SK-N-SH (cell line): ENCODE measurements around the gene C14orf39. TPM values are rescaled to one million over a fixed set of nuclear protein-coding genes. Genes with fewer than 3 reads are reported as not detected.

Source experiments
- CTCF ChIA-PET: fragments of 300-600, 350-600 bp; formaldehyde crosslinking; extraction: SDS; loops from one replicate; lab custom pipeline; 2021; lab: Yijun Ruan, JAX
- POLR2A ChIA-PET: fragments of 350-600 bp; sonication (Branson Sonifier 250); formaldehyde crosslinking; extraction: SDS; loops from one replicate; lab custom pipeline; 2020; ENCODE audit warnings: antibody characterized with exemption, inconsistent platforms; lab: Yijun Ruan, JAX
- DNase-seq: peaks from one replicate; pipeline ENCODE4 v3.0.0; 2012
- H2AFZ ChIP-seq: fragments of 200-600 bp; sonication (generic); 2 replicates; pipeline ENCODE4 v1.8.1; 2016; ENCODE audit warnings: antibody characterized with exemption, mild to moderate bottlenecking, low read depth
- H3F3A ChIP-seq: fragments of 200-600 bp; sonication (generic); replicated peaks from 2 replicates; pipeline ENCODE3; 2016; ENCODE audit warnings: antibody characterized with exemption, mild to moderate bottlenecking; ENCODE audit not compliant: insufficient read depth
- H3K27ac ChIP-seq, 2 experiments: fragments of 200-500 bp in 1 of 2; fragments of 200-600 bp in 1 of 2; sonication (Bioruptor generic) in 1 of 2; sonication (generic), shearing (Covaris generic) in 1 of 2; 2 replicates each; pipeline versions ENCODE4 v1.5.1 to v1.6.1; 2014 to 2016; ENCODE audit warnings: low read depth in 2 of 2, inconsistent platforms in 1 of 2, low read length in 1 of 2, mild to moderate bottlenecking in 1 of 2, mixed read lengths in 1 of 2
- H3K27me3 ChIP-seq: fragments of 200-600 bp; sonication (generic), shearing (Covaris generic); 2 replicates; pipeline ENCODE4 v1.6.1; 2016; ENCODE audit warnings: mixed run types; ENCODE audit not compliant: insufficient read depth
- H3K36me3 ChIP-seq, 2 experiments: fragments of 200-500 bp in 1 of 2; fragments of 200-600 bp in 1 of 2; sonication (Bioruptor generic) in 1 of 2; sonication (generic) in 1 of 2; replicated peaks in 1 of 2; 2 replicates each; pipeline versions ENCODE3 to v1.5.1; 2014 to 2016; ENCODE audit warnings: low read length in 1 of 2, mild to moderate bottlenecking in 1 of 2; ENCODE audit not compliant: insufficient read depth in 2 of 2, control insufficient read depth in 1 of 2
- H3K4me1 ChIP-seq, 2 experiments: fragments of 200-500 bp in 1 of 2; fragments of 200-600 bp in 1 of 2; sonication (Bioruptor generic) in 1 of 2; sonication (generic), shearing (Covaris generic) in 1 of 2; 2 replicates each; pipeline versions ENCODE4 v1.5.1 to v1.6.1; 2014 to 2016; ENCODE audit warnings: low read depth in 1 of 2, low read length in 1 of 2, mixed run types in 1 of 2; ENCODE audit not compliant: insufficient read depth in 2 of 2, control insufficient read depth in 1 of 2
- H3K4me2 ChIP-seq: fragments of 200-600 bp; sonication (generic), shearing (Covaris generic); 2 replicates; pipeline ENCODE4 v1.6.1; 2017; ENCODE audit warnings: mixed run types
- H3K4me3 ChIP-seq, 2 experiments: fragments of 200-500 bp in 1 of 2; fragments of 200-600 bp in 1 of 2; sonication (Bioruptor generic) in 1 of 2; sonication (generic), shearing (Covaris generic) in 1 of 2; 2 replicates each; pipeline versions ENCODE4 v1.5.1 to v1.8.1; 2014 to 2016; ENCODE audit warnings: low read depth in 2 of 2, inconsistent platforms in 1 of 2, low read length in 1 of 2, mild to moderate bottlenecking in 1 of 2, mixed read lengths in 1 of 2, moderate library complexity in 1 of 2
- H3K79me2 ChIP-seq: fragments of 200-600 bp; sonication (generic); 2 replicates; pipeline ENCODE4 v1.8.1; 2017; ENCODE audit warnings: mild to moderate bottlenecking; ENCODE audit not compliant: insufficient read depth
- H3K9ac ChIP-seq: fragments of 200-600 bp; sonication (generic); 2 replicates; pipeline ENCODE4 v1.6.1; 2017; ENCODE audit warnings: mixed run types
- H3K9me2 ChIP-seq: fragments of 200-600 bp; sonication (generic); 2 replicates; pipeline ENCODE4 v1.6.1; 2017; ENCODE audit warnings: mixed run types
- H3K9me3 ChIP-seq: fragments of 200-600 bp; sonication (generic); 2 replicates; pipeline ENCODE4 v1.6.1; 2017; ENCODE audit warnings: mixed run types, mild to moderate bottlenecking, moderate library complexity
- H4K20me1 ChIP-seq: fragments of 200-600 bp; sonication (generic); 2 replicates; pipeline ENCODE4 v1.6.1; 2017; ENCODE audit warnings: mild to moderate bottlenecking, mixed run types; ENCODE audit not compliant: insufficient read depth
- CHD2 ChIP-seq: fragments of 150-350 bp; IDR thresholded peaks from 2 replicates; pipeline ENCODE4 v1.6.1; 2018; ENCODE audit warnings: low read length; ENCODE audit not compliant: partially characterized antibody
- FOXM1 ChIP-seq: IDR thresholded peaks from 2 replicates; pipeline ENCODE4 v1.4.0; 2012; ENCODE audit warnings: low read depth, mild to moderate bottlenecking
- IRF3 ChIP-seq: fragments of 150-350 bp; IDR thresholded peaks from 2 replicates; pipeline ENCODE4 v1.6.1; 2016; ENCODE audit warnings: mild to moderate bottlenecking, low read depth, low read length
- MAX ChIP-seq: IDR thresholded peaks from 2 replicates; pipeline ENCODE4 v1.4.0; 2012; ENCODE audit warnings: low read depth
- MXI1 ChIP-seq: IDR thresholded peaks from 2 replicates; pipeline ENCODE4 v1.6.1; 2012; ENCODE audit warnings: mild to moderate bottlenecking, low read depth, low read length, improper control_type of control experiment
- NFIC ChIP-seq: IDR thresholded peaks from 2 replicates; pipeline ENCODE4 v1.4.0; 2012; ENCODE audit warnings: borderline replicate concordance
- NRF1 ChIP-seq: IDR thresholded peaks from 2 replicates; pipeline ENCODE4 v1.6.1; 2012; ENCODE audit warnings: low read depth, mild to moderate bottlenecking, low read length
- POLR2AphosphoS5 ChIP-seq: IDR thresholded peaks from 2 replicates; pipeline ENCODE4 v1.6.1; 2012; ENCODE audit warnings: low read depth, low read length
- RFX5 ChIP-seq: IDR thresholded peaks from 2 replicates; pipeline ENCODE4 v1.6.1; 2012; ENCODE audit warnings: mild to moderate bottlenecking, improper control_type of control experiment, low read length
- RXRA ChIP-seq: IDR thresholded peaks from 2 replicates; pipeline ENCODE4 v1.4.0; 2012; ENCODE audit warnings: low read depth, mild to moderate bottlenecking, borderline replicate concordance
- SIN3A ChIP-seq: IDR thresholded peaks from 2 replicates; pipeline ENCODE4 v1.6.1; 2012; ENCODE audit warnings: low read depth, mild to moderate bottlenecking, low read length, moderate library complexity, borderline replicate concordance
- SMC3 ChIP-seq: IDR thresholded peaks from 2 replicates; pipeline ENCODE4 v1.6.1; 2012; ENCODE audit warnings: low read depth, low read length, improper control_type of control experiment
- TAF1 ChIP-seq: IDR thresholded peaks from 2 replicates; pipeline ENCODE4 v1.6.1; 2012; ENCODE audit warnings: low read depth, mild to moderate bottlenecking, low read length, moderate library complexity, borderline replicate concordance
- TCF12 ChIP-seq: IDR thresholded peaks from 2 replicates; pipeline ENCODE4 v1.4.0; 2012
- USF1 ChIP-seq: IDR thresholded peaks from 2 replicates; pipeline ENCODE4 v1.4.0; 2012; ENCODE audit warnings: low read depth, borderline replicate concordance
- ZBTB33 ChIP-seq: IDR thresholded peaks from 2 replicates; pipeline ENCODE4 v1.4.0; 2012; ENCODE audit warnings: low read depth, borderline replicate concordance
- WGBS: methylation state at CpG from one replicate; pipeline ENCODE4 v1.1.6; 2017; ENCODE audit warnings: low lambda C conversion rate; 5-methylcytosine and 5-hydroxymethylcytosine counted together
- polyA plus RNA-seq, 3 experiments: library from polyadenylated mRNA; depleted of rRNA; stranded (reverse); fragments of >200 nt; gene quantifications; 2 replicates each; pipeline ENCODE4 v1.2.3, GENCODE V29; 2012

Gene C14orf39
- polyA plus RNA-seq (2012; rRNA removed) = 0.13 and 0.18 TPM in 2 replicates
- polyA plus RNA-seq (2012; cell fraction: cytosol; rRNA removed) = 0.54 TPM in 2 replicates
- polyA plus RNA-seq (2012; cell fraction: nucleus; rRNA removed) = 0.27 and 0.70 TPM in 2 replicates

GRCh38 chr14:60485598-60486251 lies at the start of gene C14orf39:
Gene C14orf39, minus strand, starts transcription at chr14:60486063. Its CDS starts 985 bp downstream, at chr14:60485078.
- H3K4me1 ChIP-seq = no peaks in the 10 kb centered on the region; a peak in 1 of 4 replicates
- H3K79me2 ChIP-seq = no peaks in the 10 kb centered on the region
- H4K20me1 ChIP-seq = no peaks in the 10 kb centered on the region
- peaks cover 0 to under 1% of the 10 kb centered on the region in 2 experiments for H3K36me3 ChIP-seq
- TF ChIP-seq TCF12 = peak; percentile 35; the same call in 1 of the 2 replicates
- TF ChIP-seq FOXM1 = no peak
- TF ChIP-seq TAF1 = peak; percentile 54
- TF ChIP-seq CHD2 = peak; percentile 98
- peak; percentile 53; the same call in 1 of the 2 replicates for TF ChIP-seq POLR2AphosphoS5
- TF ChIP-seq MXI1 = peak; percentile 14; the same call in 1 of the 2 replicates
- TF ChIP-seq ZBTB33 = peak; percentile 95
- TF ChIP-seq SIN3A = peak; percentile 41; the same call in 1 of the 2 replicates
- TF ChIP-seq NFIC = no peak
- TF ChIP-seq MAX = peak; percentile 95
- peak; percentile 2; the same call in 1 of the 2 replicates for TF ChIP-seq NRF1
- H3K27ac ChIP-seq = peak within 1 kb of the TSS in 1 of 2 experiments; percentile 60; a peak in 1 of 4 replicates
- H3K4me2 ChIP-seq = peak within 1 kb of the TSS; percentile 84
- no peaks in the 10 kb centered on the region for H3K9me3 ChIP-seq
- peak within 1 kb of the TSS; percentile 72 for H3K9ac ChIP-seq
- H3K4me3 ChIP-seq = peak within 1 kb of the TSS; percentile 64 to 68
- no peaks in the 10 kb centered on the region; the same call in 1 of the 2 replicates for H3K9me2 ChIP-seq
- CTCF ChIA-PET = interaction anchor here (2.5 kb wide), 1 partner anchor 136 kb away, joined by 25 read pairs; no protein-coding TSS in a partner anchor
- peaks cover 8% of the 10 kb centered on the region; the same call in 1 of the 2 replicates for H3K27me3 ChIP-seq
- DNase-seq = peak; percentile 84
- WGBS = 25% methylated on average over 18 of the region's 57 CpGs
- H3F3A ChIP-seq = peaks cover 7% of the 10 kb centered on the region
- POLR2A ChIA-PET = interaction anchor here (0.6 to 1.5 kb wide), 2 partner anchors 136 to 151 kb away, joined by 3 to 6 read pairs; no protein-coding TSS in a partner anchor
- peak within 1 kb of the TSS; percentile 80 for H2AFZ ChIP-seq

GRCh38 chr14:60532442-60532841 lies 46.6 kb upstream of the C14orf39 start:
- no peaks in the 10 kb centered on the region for H3F3A ChIP-seq
- H3K27me3 ChIP-seq = no peaks in the 10 kb centered on the region
- no peaks in the 10 kb centered on the region for H3K9me2 ChIP-seq
- H3K9me3 ChIP-seq = no peaks in the 10 kb centered on the region
- H3K4me1 ChIP-seq = no peaks in the 10 kb centered on the region; a peak in 1 of 4 replicates
- H4K20me1 ChIP-seq = no peaks in the 10 kb centered on the region
- H3K4me2 ChIP-seq = no peak overlapping the region
- WGBS = 24% methylated on average over 3 of the region's 3 CpGs
- no peak overlapping the region for H3K9ac ChIP-seq
- CTCF ChIA-PET = interaction anchor here (0.7 to 1.0 kb wide), 2 partner anchors 13 to 182 kb away, joined by 3 read pairs; no protein-coding TSS in a partner anchor
- no peak overlapping the region for H3K27ac ChIP-seq
- TF ChIP-seq RFX5 (no peak), SMC3 (no peak), POLR2AphosphoS5 (no peak), FOXM1 (no peak), MAX (no peak), IRF3 (no peak), USF1 (no peak), TAF1 (no peak), RXRA (no peak)
- no peak for DNase-seq
- no peaks in the 10 kb centered on the region for H3K36me3 ChIP-seq
- no peak overlapping the region for H2AFZ ChIP-seq
- H3K4me3 ChIP-seq = no peak overlapping the region
- POLR2A ChIA-PET = no interaction called here
- no peaks in the 10 kb centered on the region for H3K79me2 ChIP-seq
